H9 (cell line): ENCODE results near the gene TCTA. TPM values are rescaled to one million over a fixed set of nuclear protein-coding genes. Genes with fewer than 3 reads are reported as not detected.
A peak's percentile ranks its signal among the peaks of the same experiment; 100 is the strongest.

Source experiments
- DNase-seq: peaks from one replicate; pipeline ENCODE4 v3.0.0-alpha.2; 2017
- H2AFZ ChIP-seq: one replicate; pipeline ENCODE4 v1.6.1; 2013; ENCODE audit warnings: mild to moderate bottlenecking, low read length, control low read depth, moderate library complexity
- H2AK5ac ChIP-seq: 2 replicates; pipeline ENCODE4 v1.6.1; 2013; ENCODE audit warnings: low read length, control low read depth, mixed read lengths; ENCODE audit not compliant: insufficient read length
- H2BK120ac ChIP-seq: one replicate; pipeline ENCODE4 v1.6.1; 2013; ENCODE audit warnings: low read depth, mild to moderate bottlenecking, low read length, control low read depth, inconsistent platforms; ENCODE audit not compliant: poor library complexity, severe bottlenecking
- H2BK12ac ChIP-seq: 2 replicates; pipeline ENCODE4 v1.6.1; 2013; ENCODE audit warnings: low read length, control low read depth, mixed read lengths, low read depth; ENCODE audit not compliant: insufficient read length
- H2BK15ac ChIP-seq: 2 replicates; pipeline ENCODE4 v1.6.1; 2013; ENCODE audit warnings: low read depth, low read length, control low read depth
- H2BK20ac ChIP-seq: one replicate; pipeline ENCODE4 v1.6.1; 2013; ENCODE audit warnings: low read depth, mild to moderate bottlenecking, low read length, control low read depth, inconsistent platforms; ENCODE audit not compliant: poor library complexity, severe bottlenecking
- H2BK5ac ChIP-seq: 2 replicates; pipeline ENCODE4 v1.6.1; 2013; ENCODE audit warnings: low read length, control low read depth, mixed read lengths; ENCODE audit not compliant: insufficient read length
- H3K14ac ChIP-seq: 2 replicates; pipeline ENCODE4 v1.6.1; 2013; ENCODE audit warnings: low read length, control low read depth; ENCODE audit not compliant: insufficient read depth
- H3K18ac ChIP-seq: 2 replicates; pipeline ENCODE4 v1.6.1; 2013; ENCODE audit warnings: low read depth, mild to moderate bottlenecking, mixed read lengths, low read length, control low read depth; ENCODE audit not compliant: insufficient read length
- H3K23ac ChIP-seq: 2 replicates; pipeline ENCODE4 v1.6.1; 2013; ENCODE audit warnings: low read length, control low read depth, mixed read lengths, low read depth; ENCODE audit not compliant: insufficient read length
- H3K23me2 ChIP-seq: 2 replicates; pipeline ENCODE4 v1.6.1; 2013; ENCODE audit warnings: low read depth, mild to moderate bottlenecking, mixed read lengths, low read length, control low read depth; ENCODE audit not compliant: insufficient read length, poor library complexity, severe bottlenecking
- H3K27ac ChIP-seq: 2 replicates; pipeline ENCODE4 v1.5.1; 2013; ENCODE audit warnings: low read length, control low read depth, mixed read lengths, low read depth; ENCODE audit not compliant: insufficient read length
- H3K27me3 ChIP-seq: 2 replicates; pipeline ENCODE4 v1.6.1; 2013; ENCODE audit warnings: low read length, control low read depth, inconsistent platforms; ENCODE audit not compliant: insufficient read depth
- H3K4ac ChIP-seq: 2 replicates; pipeline ENCODE4 v1.6.1; 2013; ENCODE audit warnings: low read depth, mild to moderate bottlenecking, control low read depth, inconsistent platforms, low read length, moderate library complexity
- H3K4me1 ChIP-seq: 2 replicates; pipeline ENCODE4 v1.6.1; 2013; ENCODE audit warnings: low read length, control low read depth, inconsistent platforms; ENCODE audit not compliant: insufficient read depth
- H3K4me2 ChIP-seq: 2 replicates; pipeline ENCODE4 v1.6.1; 2013; ENCODE audit warnings: low read length, control low read depth, mixed read lengths; ENCODE audit not compliant: insufficient read length, insufficient read depth
- H3K56ac ChIP-seq: 2 replicates; pipeline ENCODE4 v1.6.1; 2013; ENCODE audit warnings: low read depth, mild to moderate bottlenecking, mixed read lengths, low read length, control low read depth; ENCODE audit not compliant: insufficient read length
- H3K79me1 ChIP-seq: 2 replicates; pipeline ENCODE4 v1.6.1; 2013; ENCODE audit warnings: low read depth, mild to moderate bottlenecking, moderate library complexity, low read length, control low read depth, inconsistent platforms; ENCODE audit not compliant: insufficient read depth, poor library complexity, severe bottlenecking
- H3K79me2 ChIP-seq: 2 replicates; pipeline ENCODE4 v1.6.1; 2013; ENCODE audit warnings: low read length, control low read depth, inconsistent platforms; ENCODE audit not compliant: insufficient read depth
- H3K9ac ChIP-seq: 2 replicates; pipeline ENCODE4 v1.6.1; 2013; ENCODE audit warnings: low read length, control low read depth, mixed read lengths; ENCODE audit not compliant: insufficient read length; ENCODE audit errors: extremely low read depth
- H3K9me3 ChIP-seq: one replicate; pipeline ENCODE4 v1.6.1; 2013; ENCODE audit warnings: low read depth, low read length, inconsistent platforms; ENCODE audit not compliant: control insufficient read depth
- H3T11ph ChIP-seq: one replicate; pipeline ENCODE4 v1.6.1; 2013; ENCODE audit warnings: mild to moderate bottlenecking, low read length, control low read depth, inconsistent platforms
- H4K20me1 ChIP-seq: one replicate; pipeline ENCODE4 v1.6.1; 2013; ENCODE audit not compliant: control insufficient read depth, insufficient read length, insufficient read depth
- H4K5ac ChIP-seq: 2 replicates; pipeline ENCODE4 v1.6.1; 2013; ENCODE audit warnings: low read depth, mild to moderate bottlenecking, mixed read lengths, low read length, control low read depth; ENCODE audit not compliant: insufficient read length
- H4K8ac ChIP-seq: replicated peaks from 2 replicates; pipeline ENCODE4 v1.6.1; 2013; ENCODE audit warnings: low read length, control low read depth, mixed read lengths, low read depth; ENCODE audit not compliant: insufficient read length
- H4K91ac ChIP-seq: 2 replicates; pipeline ENCODE4 v1.6.1; 2013; ENCODE audit warnings: low read depth, mild to moderate bottlenecking, moderate library complexity, mixed read lengths, low read length, control low read depth; ENCODE audit not compliant: insufficient read length
- H3K27ac Mint-ChIP-seq, 3 experiments: 2 replicates in 2 of 3; 3 replicates in 1 of 3; pipeline ENCODE4 v1.8.0; 2020 to 2021; ENCODE audit warnings: mixed read lengths in 3 of 3, mild to moderate bottlenecking in 1 of 3, moderate library complexity in 1 of 3
- H3K27me3 Mint-ChIP-seq: 2 replicates; pipeline ENCODE4 v1.8.0; 2021; ENCODE audit warnings: low read depth, mild to moderate bottlenecking, moderate library complexity, mixed read lengths
- H3K36me3 Mint-ChIP-seq, 3 experiments: 2 replicates in 2 of 3; 3 replicates in 1 of 3; pipeline ENCODE4 v1.8.0; 2020 to 2021; ENCODE audit warnings: low read depth in 3 of 3, mixed read lengths in 3 of 3; ENCODE audit not compliant: insufficient read depth in 1 of 3
- H3K4me1 Mint-ChIP-seq, 2 experiments: 2 replicates each; pipeline ENCODE4 v1.8.0; 2020; ENCODE audit warnings: mixed read lengths in 2 of 2
- H3K4me3 Mint-ChIP-seq, 2 experiments: 2 replicates in 1 of 2; 3 replicates in 1 of 2; pipeline ENCODE4 v1.8.0; 2020 to 2021; ENCODE audit warnings: mild to moderate bottlenecking in 2 of 2, mixed read lengths in 2 of 2, moderate library complexity in 1 of 2
- H3K9me3 Mint-ChIP-seq, 2 experiments: 2 replicates in 1 of 2; 3 replicates in 1 of 2; pipeline ENCODE4 v1.8.0; 2020; ENCODE audit warnings: mild to moderate bottlenecking in 2 of 2, mixed read lengths in 2 of 2, moderate library complexity in 1 of 2
- whole genome bisulfite sequencing: extraction: QIAGEN DNeasy Blood & Tissue Kit; methylation state at CpG from one replicate; pipeline ENCODE4 v1.1.7; 2013; ENCODE audit warnings: missing lambda C conversion rate, low lambda C conversion rate, mixed read lengths; ENCODE audit not compliant: insufficient read length; ENCODE audit errors: extremely low coverage; 5-methylcytosine and 5-hydroxymethylcytosine counted together
- total RNA-seq: library from RNA; stranded (reverse); gene quantifications from 2 replicates; pipeline ENCODE4 v1.2.1, GENCODE V29; 2021
- TF ChIP-seq, protein P1 (sequence below): fragments of 200-600 bp; sonication (generic); conservative IDR thresholded peaks from 3 replicates; pipeline ENCODE4 v1.8.0; 2021; ENCODE audit warnings: antibody characterized with exemption, mild to moderate bottlenecking

Gene TCTA
- total RNA-seq, 1 experiment from 2014 or later = 11.2 TPM

GRCh38 chr3:49410846-49411534 is 1.2 kb upstream of the TCTA start:
- Histone ChIP-seq H3K9me3 (no peaks in the 10 kb centered on the region), H3K27me3 (no peaks in the 10 kb centered on the region), H2BK20ac (no peak overlapping the region), H2BK5ac (no peak overlapping the region), H4K8ac (no peak overlapping the region), H3K56ac (no peak overlapping the region), H4K20me1 (no peaks in the 10 kb centered on the region), H3K4me2 (peak overlapping the region; percentile 84), H3T11ph (no peak overlapping the region), H3K79me1 (no peaks in the 10 kb centered on the region), H3K4me1 (no peaks in the 10 kb centered on the region), H3K23ac (no peak overlapping the region), H3K14ac (peak overlapping the region; percentile 98), H2AFZ (no peak overlapping the region), H4K5ac (no peak overlapping the region), H3K27ac (no peak overlapping the region), H2BK12ac (no peak overlapping the region), H4K91ac (no peak overlapping the region), H3K79me2 (peaks cover 47% of the 10 kb centered on the region), H2BK120ac (no peak overlapping the region), H2BK15ac (no peak overlapping the region), H3K9ac (peak overlapping the region; percentile 95), H3K4ac (no peak overlapping the region), H3K23me2 (peaks cover 4% of the 10 kb centered on the region), H2AK5ac (no peak overlapping the region), H3K18ac (no peak overlapping the region)
- no CpG with 5 or more reads among the region's 33 CpGs for WGBS
- Mint-ChIP-seq H3K9me3 (no peaks in the 10 kb centered on the region; a peak in 1 of 5 replicates), H3K27ac (peak overlapping the region; percentile 90 to 97 (median 97); a peak in 6 of 7 replicates), H3K36me3 (peaks cover 4 to 15% (median 14%) of the 10 kb centered on the region in 3 experiments; a peak in 5 of 7 replicates), H3K27me3 (no peaks in the 10 kb centered on the region), H3K4me3 (peak overlapping the region; percentile 93 to 94), H3K4me1 (peaks cover 24 to 29% of the 10 kb centered on the region in 2 experiments)
- no peak for DNase-seq
- TF ChIP-seq, protein P1, sequence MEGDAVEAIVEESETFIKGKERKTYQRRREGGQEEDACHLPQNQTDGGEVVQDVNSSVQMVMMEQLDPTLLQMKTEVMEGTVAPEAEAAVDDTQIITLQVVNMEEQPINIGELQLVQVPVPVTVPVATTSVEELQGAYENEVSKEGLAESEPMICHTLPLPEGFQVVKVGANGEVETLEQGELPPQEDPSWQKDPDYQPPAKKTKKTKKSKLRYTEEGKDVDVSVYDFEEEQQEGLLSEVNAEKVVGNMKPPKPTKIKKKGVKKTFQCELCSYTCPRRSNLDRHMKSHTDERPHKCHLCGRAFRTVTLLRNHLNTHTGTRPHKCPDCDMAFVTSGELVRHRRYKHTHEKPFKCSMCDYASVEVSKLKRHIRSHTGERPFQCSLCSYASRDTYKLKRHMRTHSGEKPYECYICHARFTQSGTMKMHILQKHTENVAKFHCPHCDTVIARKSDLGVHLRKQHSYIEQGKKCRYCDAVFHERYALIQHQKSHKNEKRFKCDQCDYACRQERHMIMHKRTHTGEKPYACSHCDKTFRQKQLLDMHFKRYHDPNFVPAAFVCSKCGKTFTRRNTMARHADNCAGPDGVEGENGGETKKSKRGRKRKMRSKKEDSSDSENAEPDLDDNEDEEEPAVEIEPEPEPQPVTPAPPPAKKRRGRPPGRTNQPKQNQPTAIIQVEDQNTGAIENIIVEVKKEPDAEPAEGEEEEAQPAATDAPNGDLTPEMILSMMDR = no peak
